H7 (cell line): Measurements from ENCODE around the gene FLNA. TPM values are rescaled to one million over a fixed set of nuclear protein-coding genes. Genes with fewer than 3 reads are reported as not detected.

ENCODE experiments used
- DNase-seq: peaks from one replicate; pipeline ENCODE4 v3.0.0; 2012
- H3K27me3 ChIP-seq: 2 replicates; pipeline ENCODE4 v1.6.0; 2011; ENCODE audit warnings: mild to moderate bottlenecking, low read length; ENCODE audit not compliant: control insufficient read depth, insufficient read depth
- H3K36me3 ChIP-seq: replicated peaks from 2 replicates; pipeline ENCODE4 v1.5.1; 2011; ENCODE audit warnings: low read length; ENCODE audit not compliant: control insufficient read depth, insufficient read depth
- H3K4me3 ChIP-seq: 2 replicates; pipeline ENCODE4 v1.5.1; 2011; ENCODE audit warnings: low read depth, mild to moderate bottlenecking, control low read depth, low read length, moderate library complexity; ENCODE audit not compliant: insufficient read depth
- total RNA-seq: library from RNA; depleted of rRNA; stranded (reverse); fragments of >200 nt; shearing (Covaris generic); gene quantifications from 2 replicates; pipeline ENCODE4 v1.2.3, GENCODE V29; 2014; rRNA removed

FLNA gene, protein sequence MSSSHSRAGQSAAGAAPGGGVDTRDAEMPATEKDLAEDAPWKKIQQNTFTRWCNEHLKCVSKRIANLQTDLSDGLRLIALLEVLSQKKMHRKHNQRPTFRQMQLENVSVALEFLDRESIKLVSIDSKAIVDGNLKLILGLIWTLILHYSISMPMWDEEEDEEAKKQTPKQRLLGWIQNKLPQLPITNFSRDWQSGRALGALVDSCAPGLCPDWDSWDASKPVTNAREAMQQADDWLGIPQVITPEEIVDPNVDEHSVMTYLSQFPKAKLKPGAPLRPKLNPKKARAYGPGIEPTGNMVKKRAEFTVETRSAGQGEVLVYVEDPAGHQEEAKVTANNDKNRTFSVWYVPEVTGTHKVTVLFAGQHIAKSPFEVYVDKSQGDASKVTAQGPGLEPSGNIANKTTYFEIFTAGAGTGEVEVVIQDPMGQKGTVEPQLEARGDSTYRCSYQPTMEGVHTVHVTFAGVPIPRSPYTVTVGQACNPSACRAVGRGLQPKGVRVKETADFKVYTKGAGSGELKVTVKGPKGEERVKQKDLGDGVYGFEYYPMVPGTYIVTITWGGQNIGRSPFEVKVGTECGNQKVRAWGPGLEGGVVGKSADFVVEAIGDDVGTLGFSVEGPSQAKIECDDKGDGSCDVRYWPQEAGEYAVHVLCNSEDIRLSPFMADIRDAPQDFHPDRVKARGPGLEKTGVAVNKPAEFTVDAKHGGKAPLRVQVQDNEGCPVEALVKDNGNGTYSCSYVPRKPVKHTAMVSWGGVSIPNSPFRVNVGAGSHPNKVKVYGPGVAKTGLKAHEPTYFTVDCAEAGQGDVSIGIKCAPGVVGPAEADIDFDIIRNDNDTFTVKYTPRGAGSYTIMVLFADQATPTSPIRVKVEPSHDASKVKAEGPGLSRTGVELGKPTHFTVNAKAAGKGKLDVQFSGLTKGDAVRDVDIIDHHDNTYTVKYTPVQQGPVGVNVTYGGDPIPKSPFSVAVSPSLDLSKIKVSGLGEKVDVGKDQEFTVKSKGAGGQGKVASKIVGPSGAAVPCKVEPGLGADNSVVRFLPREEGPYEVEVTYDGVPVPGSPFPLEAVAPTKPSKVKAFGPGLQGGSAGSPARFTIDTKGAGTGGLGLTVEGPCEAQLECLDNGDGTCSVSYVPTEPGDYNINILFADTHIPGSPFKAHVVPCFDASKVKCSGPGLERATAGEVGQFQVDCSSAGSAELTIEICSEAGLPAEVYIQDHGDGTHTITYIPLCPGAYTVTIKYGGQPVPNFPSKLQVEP (N-terminal part only)
- total RNA-seq = 799 and 827 TPM in 2 replicates

DNA sequence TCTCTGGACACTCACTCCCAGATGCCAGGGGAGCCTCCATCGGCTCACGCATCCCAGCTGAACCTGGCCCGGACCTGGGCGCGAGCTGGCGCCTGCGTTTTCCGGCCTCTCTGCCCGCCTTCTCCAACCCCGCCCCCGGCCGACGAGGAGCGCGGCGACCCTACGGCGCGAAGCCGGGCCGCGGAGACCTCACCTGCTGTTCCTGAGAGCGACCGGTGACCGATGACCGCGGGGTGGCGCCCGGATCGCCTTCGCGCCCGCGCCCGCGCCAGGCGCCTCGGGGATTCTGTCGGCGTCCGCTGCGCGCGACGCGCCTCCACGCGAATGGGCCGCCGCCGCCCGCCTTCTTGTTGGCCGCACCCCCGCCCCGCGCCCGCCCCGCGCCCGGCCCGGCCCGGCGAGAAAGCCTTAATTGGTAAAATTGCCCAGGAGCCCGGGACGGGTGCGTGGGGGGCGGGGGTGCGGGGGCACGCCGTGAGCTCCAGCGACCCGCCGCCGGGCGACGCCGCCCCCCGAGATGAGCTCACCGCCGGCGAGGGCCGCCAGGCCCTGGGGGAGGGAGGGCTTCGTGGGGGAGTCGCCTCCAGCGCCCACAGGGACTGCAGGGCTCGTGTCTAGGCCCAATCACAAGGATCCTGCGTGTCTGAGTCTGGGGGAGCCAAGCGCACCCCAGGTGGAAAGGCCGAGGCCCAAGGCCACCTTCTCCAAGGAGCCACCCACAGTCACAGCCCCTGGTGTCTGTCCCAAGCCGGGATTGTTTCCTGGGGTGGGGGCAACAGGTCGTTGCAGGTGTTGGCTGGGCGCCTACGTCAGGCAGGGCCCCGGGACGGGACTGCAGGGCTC lies at the start of gene FLNA:
TSS of gene FLNA (minus strand) at position 322 of the 843 bp plus-strand sequence. CDS start 3,389 bp downstream, outside the sequence.
- Histone ChIP-seq H3K36me3 (peaks cover 1% of the 10 kb centered on the region; the same call in 1 of the 2 replicates), H3K4me3 (peak within 1 kb of the TSS; percentile 32), H3K27me3 (peaks cover 6% of the 10 kb centered on the region; the same call in 1 of the 2 replicates)
- peak; percentile 82 for DNase-seq

DNA sequence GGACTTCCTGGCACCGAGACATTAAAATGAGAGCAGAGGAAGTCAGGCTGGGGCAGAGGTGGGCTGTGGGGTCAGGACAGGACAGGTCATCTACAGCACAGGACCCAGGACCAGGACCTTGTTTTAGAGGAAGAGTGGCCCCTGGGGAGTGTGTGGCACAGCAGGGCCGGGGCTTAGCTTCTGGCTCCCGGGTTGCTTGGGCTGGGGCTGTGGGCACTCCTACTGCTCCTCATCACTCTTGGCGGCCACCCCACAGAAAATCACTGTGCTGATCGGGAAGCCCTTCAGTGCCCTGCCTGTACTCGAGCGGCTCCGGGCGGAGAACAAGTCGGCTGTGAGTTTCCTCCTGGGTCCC lies 45.9 kb upstream of the FLNA start:
- H3K36me3 ChIP-seq = no peaks in the 10 kb centered on the region; the same call in 1 of the 2 replicates
- H3K27me3 ChIP-seq = no peaks in the 10 kb centered on the region
- no peak for DNase-seq
- no peak overlapping the region for H3K4me3 ChIP-seq

DNA sequence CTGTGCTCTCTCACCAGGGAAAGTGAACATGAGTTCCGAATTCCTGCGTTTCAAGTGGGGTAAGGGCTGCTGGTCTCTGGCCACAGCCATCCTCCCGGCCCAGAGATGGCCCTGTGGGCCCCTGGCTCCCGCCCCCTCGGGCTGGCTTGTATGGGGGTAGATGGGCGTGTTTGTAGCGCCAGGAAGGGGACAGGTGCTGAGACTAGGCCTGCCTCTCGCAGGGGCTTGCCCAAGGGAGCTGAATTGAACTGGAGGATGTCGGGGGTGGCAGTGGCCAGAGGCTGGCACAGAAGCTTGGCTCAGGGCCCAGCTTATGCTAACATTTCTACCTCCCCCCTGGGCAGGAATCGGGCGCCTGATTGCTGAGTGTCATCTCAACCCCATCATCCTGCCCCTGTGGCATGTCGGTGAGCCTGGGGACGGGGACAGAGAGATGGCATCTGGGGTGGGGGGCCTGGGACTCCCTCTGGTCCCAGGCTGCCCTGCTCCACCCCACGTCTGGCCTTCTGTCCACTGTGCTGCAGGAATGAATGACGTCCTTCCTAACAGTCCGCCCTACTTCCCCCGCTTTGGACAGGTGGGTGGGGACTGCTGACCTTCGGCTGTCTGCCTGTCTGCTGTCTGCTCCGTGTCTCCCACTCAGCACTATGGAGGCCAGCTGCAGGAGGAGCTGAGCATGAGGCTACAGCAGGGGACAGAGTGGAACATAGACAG lies 45.4 kb upstream of the FLNA start:
- H3K36me3 ChIP-seq = no peaks in the 10 kb centered on the region; the same call in 1 of the 2 replicates
- DNase-seq = no peak

DNA sequence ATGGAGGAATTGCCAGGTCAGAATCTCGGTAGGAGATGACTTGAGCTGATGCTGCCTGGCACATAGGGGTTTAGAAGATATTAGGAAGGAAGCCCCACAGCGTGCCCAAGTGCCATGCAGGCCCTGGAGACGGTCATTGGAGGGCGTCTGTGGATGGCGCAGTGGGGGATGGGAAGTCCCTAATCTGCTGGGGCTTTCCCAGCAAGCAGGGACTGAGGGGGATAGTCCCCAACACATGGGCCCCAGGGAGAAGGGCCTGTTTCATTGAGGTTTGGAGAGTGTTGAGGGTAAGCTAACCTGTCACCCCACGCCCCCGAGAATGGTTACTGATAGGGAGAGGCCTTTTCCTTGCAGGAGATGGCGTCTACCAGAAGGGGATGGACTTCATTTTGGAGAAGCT lies 44.8 kb upstream of the FLNA start:
- no peak overlapping the region for H3K4me3 ChIP-seq

More for the DNA sequence above, 45.4 kb upstream of the FLNA start:
- Histone ChIP-seq H3K27me3 (no peaks in the 10 kb centered on the region), H3K4me3 (no peak overlapping the region)

DNA sequence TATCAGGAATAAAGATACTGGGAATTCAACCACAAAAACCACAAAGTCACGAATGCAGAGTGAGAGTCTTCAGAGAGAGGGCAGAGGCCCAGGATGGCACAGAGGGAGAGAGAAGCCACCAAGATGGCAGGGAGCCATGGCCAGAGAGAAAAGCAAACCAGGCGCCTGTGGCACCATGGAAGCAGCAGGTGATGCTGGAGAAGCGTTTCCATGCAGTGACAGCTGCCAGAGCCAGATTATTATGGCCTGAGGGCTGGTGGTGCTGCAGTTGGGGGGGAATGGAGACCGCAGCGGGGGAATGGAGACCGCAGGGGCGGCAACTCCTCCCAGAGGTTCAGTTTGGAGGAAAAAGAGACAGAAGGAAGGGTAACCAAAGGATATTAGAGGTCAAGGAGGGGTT lies 42.7 kb upstream of the FLNA start:
- H3K27me3 ChIP-seq = no peaks in the 10 kb centered on the region
- H3K4me3 ChIP-seq = no peak overlapping the region
- no peak for DNase-seq
- H3K36me3 ChIP-seq = no peaks in the 10 kb centered on the region; the same call in 1 of the 2 replicates

More for the DNA sequence above, 44.8 kb upstream of the FLNA start:
- no peak for DNase-seq
- no peaks in the 10 kb centered on the region; the same call in 1 of the 2 replicates for H3K36me3 ChIP-seq
- H3K27me3 ChIP-seq = no peaks in the 10 kb centered on the region

DNA sequence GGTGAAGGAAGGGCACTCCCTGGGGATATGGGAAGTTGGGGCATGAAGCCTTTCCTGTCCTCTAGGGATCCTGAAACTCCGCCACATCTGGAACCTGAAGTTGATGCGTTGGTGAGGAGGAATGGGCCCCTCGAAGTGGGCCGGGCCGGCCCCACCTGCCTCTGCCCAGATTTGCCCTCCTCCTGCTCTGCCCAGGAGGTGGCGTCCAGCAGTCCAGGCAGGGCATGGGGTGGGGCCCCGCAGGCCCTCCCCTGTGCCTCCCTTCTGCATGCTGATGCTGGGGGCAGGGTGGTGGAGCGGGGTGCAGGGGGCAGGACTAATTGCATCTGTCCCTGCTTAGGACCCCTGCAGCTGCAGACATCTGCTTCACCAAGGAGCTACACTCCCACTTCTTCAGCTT lies 38.7 kb upstream of the FLNA start:
- DNase-seq = no peak
- Histone ChIP-seq H3K4me3 (no peak overlapping the region), H3K36me3 (no peaks in the 10 kb centered on the region; the same call in 1 of the 2 replicates), H3K27me3 (no peaks in the 10 kb centered on the region)

DNA sequence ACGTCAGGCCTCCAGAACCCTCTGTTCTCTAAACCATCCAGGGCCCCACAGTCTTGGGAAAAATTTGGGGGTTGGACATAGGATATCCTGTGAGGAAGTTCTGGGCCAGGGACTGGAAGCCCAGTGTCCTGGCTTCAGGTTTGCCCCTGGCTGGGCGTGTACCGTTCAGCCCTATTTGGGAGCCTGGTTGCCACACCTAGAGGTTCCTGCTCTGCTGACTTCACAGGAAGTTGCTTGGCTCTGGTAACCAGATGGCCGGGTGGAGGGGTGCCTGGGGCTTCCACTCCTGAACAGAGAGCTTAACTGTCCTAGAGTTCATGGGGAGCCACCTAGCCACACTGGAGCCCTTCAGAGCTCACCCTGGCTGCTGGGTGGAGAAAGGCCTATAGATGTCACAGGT lies 38.0 kb upstream of the FLNA start:
- Histone ChIP-seq H3K4me3 (peak overlapping the region; percentile 77), H3K36me3 (no peaks in the 10 kb centered on the region; the same call in 1 of the 2 replicates), H3K27me3 (no peaks in the 10 kb centered on the region)
- DNase-seq = no peak

DNA sequence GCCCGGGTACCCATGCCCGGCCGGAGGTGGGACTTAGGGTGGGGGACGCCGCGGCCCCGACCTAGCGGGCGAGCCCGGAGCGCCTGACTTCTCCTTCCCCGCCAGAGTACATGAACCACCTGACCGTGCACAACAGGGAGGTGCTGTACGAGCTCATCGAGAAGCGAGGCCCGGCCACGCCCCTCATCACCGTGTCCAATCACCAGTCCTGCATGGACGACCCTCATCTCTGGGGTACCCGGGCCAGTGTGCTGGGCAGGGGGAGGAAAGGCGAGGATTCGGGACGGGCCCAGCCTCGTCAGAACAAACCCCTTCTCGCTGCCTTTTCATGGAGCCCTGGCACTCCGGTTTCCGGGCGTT lies 37.5 kb upstream of the FLNA start:
- peak; percentile 89 for DNase-seq
- Histone ChIP-seq H3K27me3 (no peaks in the 10 kb centered on the region), H3K36me3 (no peaks in the 10 kb centered on the region; the same call in 1 of the 2 replicates), H3K4me3 (peak overlapping the region; percentile 77)

DNA sequence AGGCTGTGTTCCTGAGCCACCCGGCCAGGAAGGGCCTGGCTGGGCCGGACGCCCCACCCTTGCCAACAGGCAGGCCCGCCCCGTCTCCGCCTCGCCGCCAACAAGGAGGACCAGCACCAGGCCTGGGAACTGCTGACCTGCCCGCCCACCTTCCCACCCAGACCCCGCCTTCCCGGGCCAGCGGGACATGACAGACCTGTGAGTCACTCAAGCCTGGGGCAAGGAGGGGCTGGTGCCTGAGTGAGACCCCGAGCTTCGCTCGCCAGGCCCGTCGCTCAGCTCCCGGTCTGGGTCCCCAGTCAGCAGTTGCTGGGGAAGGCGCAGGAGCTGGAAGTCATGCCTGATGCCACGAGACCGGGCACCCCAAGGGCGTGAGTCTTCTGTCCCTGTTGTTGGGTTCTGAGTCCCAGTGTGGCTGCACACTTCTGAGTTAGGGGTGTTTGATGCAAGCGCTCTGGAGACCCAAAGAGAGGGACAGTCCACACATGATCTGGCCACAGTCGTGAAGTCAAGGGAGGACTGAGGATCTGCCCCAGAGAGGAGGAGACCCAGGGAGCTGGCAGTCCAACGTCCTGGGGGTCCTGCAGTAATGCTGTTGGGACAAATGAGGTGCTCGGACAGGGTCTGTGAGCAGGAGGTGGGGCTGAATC lies 34.9 kb upstream of the FLNA start, which contains the start of gene DNASE1L1:
TSS of gene DNASE1L1 (minus strand) at position 33 of the 650 bp plus-strand sequence. CDS start 3,686 bp downstream, outside the sequence.
- DNase-seq = peak; percentile 92
- Histone ChIP-seq H3K36me3 (no peaks in the 10 kb centered on the region; the same call in 1 of the 2 replicates), H3K4me3 (peak within 1 kb of the TSS; percentile 31)

DNA sequence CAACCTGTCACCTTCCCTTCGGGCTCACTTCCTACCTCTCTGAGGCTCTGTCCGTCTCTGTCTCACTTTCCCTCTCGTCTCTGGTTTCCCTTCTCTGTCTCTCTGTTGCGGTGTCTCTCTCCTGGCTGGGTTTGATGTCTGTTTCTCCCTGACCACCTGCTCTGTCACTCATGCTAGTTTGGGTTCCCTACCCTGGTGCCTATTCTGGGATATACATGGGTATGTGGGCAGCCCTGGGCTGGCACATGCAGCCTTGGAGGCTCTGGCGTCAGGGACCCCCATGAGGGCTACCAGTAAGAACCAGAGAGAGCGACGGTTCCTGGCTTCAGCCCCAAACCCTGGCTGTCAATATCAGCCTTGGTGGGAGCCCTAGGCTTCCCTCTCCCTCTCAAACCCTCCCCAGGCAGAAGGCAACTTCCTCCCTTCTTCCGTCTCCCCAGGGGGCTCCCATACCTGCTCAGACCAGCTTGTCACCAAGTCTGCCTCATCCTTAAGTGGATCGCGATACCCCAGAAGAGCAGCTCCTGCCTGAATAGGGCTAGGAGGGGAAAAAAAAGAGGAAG lies 34.3 kb upstream of the FLNA start:
- no peak for DNase-seq
- no peaks in the 10 kb centered on the region; the same call in 1 of the 2 replicates for H3K36me3 ChIP-seq
- H3K4me3 ChIP-seq = peak overlapping the region; percentile 31
- H3K27me3 ChIP-seq = no peaks in the 10 kb centered on the region

More for the DNA sequence above, 34.9 kb upstream of the FLNA start, which contains the start of gene DNASE1L1:
- no peaks in the 10 kb centered on the region for H3K27me3 ChIP-seq

DNA sequence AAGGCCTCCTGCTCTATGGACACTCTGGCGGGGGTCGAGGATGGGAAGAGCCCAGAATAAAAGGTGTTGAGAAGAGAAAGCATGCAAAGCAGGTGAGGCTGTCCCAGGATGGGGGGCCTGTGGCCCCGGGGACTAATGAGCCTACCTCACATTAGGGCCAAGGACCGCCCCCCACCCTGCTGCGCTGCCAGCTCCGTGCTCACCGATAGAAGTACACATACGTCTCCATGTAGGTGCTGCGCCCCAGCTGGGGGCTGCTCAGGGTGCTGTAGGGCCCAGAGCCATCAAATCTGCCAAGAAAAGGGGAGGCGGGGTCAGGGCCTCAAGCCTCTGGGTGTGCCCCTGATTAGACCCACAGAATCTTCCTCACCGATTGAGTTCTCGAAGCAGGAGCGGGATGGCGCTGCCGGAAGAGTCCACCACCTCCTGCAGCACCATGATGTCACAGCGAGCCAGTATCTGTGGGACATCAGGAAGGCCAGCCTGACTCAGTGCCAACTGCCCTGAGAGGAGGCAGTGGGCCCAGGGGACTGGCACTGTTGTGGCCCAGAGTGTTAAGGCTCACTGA lies 30.3 kb upstream of the FLNA start:
- H3K36me3 ChIP-seq = peaks cover 7% of the 10 kb centered on the region
- no peaks in the 10 kb centered on the region for H3K27me3 ChIP-seq
- DNase-seq = no peak
- H3K4me3 ChIP-seq = no peak overlapping the region

DNA sequence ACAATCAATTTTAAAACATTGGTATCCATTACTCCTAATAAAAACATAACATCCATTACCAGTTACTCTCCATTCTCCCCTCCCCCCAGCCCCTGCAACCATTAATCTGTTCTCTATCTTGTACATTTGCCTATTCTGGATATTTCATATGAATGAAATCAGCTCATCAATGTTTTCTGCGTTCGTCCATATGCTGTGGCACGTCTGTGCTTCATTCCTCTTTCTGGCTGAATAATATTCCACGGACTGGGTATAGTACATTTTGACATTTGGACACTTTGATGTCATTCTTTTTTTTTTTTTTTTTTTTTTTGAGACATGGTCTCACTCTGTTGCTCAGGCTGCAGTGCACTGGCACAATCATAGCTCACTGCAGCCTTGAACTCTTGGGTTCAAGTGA lies 29.4 kb upstream of the FLNA start:
- Histone ChIP-seq H3K4me3 (no peak overlapping the region), H3K27me3 (no peaks in the 10 kb centered on the region), H3K36me3 (peaks cover 14% of the 10 kb centered on the region)
- DNase-seq = no peak
